Hematopoietic multipotent progenitor cell (in vitro differentiated cells): ENCODE results near the gene ARHGAP33. TPM values are rescaled to one million over a fixed set of nuclear protein-coding genes. Genes with fewer than 3 reads are reported as not detected.

Experiments used
- DNase-seq, 3 donors: peaks; one replicate each; pipeline ENCODE4 v3.0.0-alpha.2; 2011 to 2015; ENCODE audit warnings: low read depth in 2 of 3, low spot score in 2 of 3
- total RNA-seq: library from RNA; depleted of rRNA; stranded (reverse); fragments of >200 nt; gene quantifications from one replicate; pipeline ENCODE4 v1.2.3, GENCODE V29; 2012

ARHGAP33 gene
- 37.2 TPM for total RNA-seq

GRCh38 chr19:35775298-35776101, at the start of gene ARHGAP33:
Gene ARHGAP33, plus strand, starts transcription at chr19:35775564. Its CDS starts 95 bp downstream, at chr19:35775659.
- peak; percentile 95 to 99 (median 99) for DNase-seq

GRCh38 chr19:35727053-35727955, 48.1 kb upstream of the ARHGAP33 start:
- no peak for DNase-seq

GRCh38 chr19:35727956-35728706, 47.2 kb upstream of the ARHGAP33 start:
- no peak for DNase-seq

GRCh38 chr19:35729021-35729420, 46.3 kb upstream of the ARHGAP33 start:
- no peak for DNase-seq

GRCh38 chr19:35729763-35730162, 45.6 kb upstream of the ARHGAP33 start:
- DNase-seq, result no peak

GRCh38 chr19:35730326-35730725, 45.0 kb upstream of the ARHGAP33 start:
- no peak for DNase-seq

GRCh38 chr19:35731353-35731752, 44.0 kb upstream of the ARHGAP33 start:
- no peak for DNase-seq

GRCh38 chr19:35731779-35732405, 43.5 kb upstream of the ARHGAP33 start:
- DNase-seq, result no peak

GRCh38 chr19:35732540-35733179, 42.7 kb upstream of the ARHGAP33 start:
- no peak for DNase-seq

- DNase-seq, result no peak
Measured at GRCh38 chr19:35733180-35734125, 41.9 kb upstream of the ARHGAP33 start.

- no peak for DNase-seq
Measured at GRCh38 chr19:35734273-35734672, 41.1 kb upstream of the ARHGAP33 start.

- no peak for DNase-seq
Measured at GRCh38 chr19:35734889-35735288, 40.5 kb upstream of the ARHGAP33 start.

GRCh38 chr19:35736913-35737886, 38.2 kb upstream of the ARHGAP33 start:
- DNase-seq, result no peak

GRCh38 chr19:35738021-35738886, 37.1 kb upstream of the ARHGAP33 start:
- DNase-seq, result no peak

GRCh38 chr19:35738887-35739229, 36.5 kb upstream of the ARHGAP33 start:
- no peak for DNase-seq

- DNase-seq, result no peak
Measured at GRCh38 chr19:35739275-35740107, 35.9 kb upstream of the ARHGAP33 start.
